ENCODE results near the gene WNT7B.

The WNT7B gene

DNA sequence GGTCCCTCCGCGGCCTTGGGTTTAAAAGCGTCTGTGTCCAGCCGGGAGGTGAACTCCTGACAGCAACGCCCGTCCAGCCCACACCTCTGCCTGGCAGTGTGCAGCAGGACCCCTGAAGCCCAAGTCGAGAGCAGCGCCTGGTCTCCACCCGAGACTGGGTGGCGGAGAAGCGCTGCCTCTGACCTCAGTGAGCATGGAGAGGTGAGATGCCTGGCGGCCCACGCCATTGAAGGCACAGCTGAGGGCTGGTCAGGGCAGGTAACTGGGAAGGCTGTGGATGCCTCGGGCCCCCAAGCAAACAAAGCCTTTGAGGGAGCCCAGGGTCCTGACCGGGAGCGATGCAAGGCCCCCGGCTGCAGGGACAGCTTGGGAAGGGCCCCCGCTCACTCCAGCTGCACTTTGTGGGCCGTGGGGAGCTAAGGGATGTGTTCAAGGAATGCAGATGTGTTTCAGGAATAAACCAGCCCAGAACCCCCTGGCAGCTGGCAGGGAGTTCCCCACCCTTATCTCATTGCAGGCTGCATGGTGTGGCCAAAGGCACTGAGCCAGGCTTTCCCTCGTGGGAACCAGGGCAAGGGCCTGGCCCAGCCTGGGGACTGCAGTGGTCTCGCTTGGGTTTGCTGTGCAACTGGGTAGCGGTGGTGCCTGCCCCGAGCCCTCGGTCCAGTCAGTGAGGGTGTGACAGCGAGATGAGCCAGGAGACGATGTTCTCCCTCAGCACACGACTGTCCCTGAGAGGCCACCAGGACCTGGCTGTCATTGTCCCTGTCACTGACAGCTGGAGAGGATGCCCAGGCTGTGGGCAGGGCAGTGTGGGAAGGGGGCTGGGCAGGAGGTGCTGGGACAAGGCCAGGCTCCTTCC is 92.5 kb downstream of the WNT7B start:
- DNase-seq: peak; percentile 13

DNA sequence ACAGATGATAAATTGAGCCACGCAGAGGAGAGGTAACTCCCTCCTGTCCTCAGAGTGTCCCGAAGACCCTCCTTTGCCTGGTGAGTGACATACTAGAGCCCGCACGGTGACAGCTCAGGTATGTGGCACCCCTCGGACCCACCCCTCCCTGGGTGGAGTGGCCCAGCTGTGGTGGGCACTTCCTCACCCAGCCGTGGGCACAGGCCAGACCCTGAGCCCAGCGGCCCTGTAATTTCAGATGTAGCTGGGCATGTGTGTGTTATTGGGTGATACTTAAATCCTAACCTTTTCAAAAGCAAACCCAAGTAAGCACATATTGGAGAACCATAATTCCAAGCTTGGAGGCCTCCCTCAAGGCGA is 93.2 kb downstream of the WNT7B start:
- DNase-seq: peak; percentile 18

DNA sequence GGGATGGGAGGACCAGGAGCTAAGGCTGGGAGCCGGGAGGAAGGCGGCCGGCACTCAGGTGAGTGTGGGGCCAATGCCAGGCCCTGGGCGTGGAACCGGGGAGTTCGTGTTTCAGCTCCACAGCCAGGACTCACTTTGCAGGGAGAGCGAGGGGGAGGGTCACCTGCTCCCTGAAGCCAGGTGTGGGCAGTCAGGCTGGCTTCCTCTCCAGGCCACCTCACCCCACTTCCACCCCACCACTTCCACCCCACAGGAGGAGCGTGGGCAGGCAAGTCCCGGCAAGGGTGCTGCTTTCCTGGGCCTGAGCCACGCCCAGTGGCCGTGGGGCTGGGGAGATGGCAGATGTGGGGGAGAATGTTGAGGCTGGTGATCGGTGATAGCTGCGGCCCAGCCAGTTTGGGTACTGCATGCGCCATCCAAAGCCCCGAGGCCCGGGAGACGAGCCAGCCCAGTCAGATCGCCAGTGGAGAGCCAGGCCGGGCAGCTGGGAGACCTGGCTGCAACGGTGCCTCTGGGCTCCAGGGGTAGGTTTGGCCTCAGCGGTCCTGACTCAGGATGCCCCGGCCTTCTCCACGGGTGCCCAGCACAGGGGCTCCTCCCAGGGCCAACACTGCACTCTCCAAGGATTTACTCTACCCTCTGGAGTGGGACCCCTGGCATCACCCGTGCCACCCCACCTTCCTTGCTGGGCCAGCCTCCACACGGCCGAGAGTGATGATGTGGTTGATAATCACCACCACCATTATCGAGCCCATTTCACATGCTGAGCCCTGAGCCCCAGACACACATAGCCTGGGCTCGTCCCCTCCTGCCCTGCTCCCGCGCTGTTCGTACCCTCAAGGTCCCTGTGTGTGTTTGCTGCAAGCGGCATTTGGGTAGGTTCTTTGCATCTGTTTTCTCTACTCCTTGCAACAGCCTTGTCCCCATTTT is 93.8 kb downstream of the WNT7B start:
- DNase-seq: peak; percentile 18

DNA sequence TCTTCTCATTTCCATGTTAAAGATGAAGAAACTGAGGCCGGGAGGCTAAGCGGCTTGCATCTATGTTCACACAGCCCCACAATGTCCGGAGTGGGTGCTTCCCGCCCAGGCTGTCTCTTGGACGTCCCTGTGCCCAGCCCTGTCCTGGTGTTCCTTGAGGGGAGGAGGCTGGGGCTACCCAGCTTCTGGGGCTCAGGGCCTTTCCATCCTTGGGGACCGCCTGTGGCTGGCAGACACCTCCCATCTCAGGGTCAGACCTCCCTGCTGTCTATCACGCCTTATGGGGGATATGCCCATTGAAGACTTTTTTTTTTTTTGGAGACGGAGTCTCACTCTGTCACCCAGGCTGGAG is 95.5 kb downstream of the WNT7B start:
- peak; percentile 13 for DNase-seq

DNA sequence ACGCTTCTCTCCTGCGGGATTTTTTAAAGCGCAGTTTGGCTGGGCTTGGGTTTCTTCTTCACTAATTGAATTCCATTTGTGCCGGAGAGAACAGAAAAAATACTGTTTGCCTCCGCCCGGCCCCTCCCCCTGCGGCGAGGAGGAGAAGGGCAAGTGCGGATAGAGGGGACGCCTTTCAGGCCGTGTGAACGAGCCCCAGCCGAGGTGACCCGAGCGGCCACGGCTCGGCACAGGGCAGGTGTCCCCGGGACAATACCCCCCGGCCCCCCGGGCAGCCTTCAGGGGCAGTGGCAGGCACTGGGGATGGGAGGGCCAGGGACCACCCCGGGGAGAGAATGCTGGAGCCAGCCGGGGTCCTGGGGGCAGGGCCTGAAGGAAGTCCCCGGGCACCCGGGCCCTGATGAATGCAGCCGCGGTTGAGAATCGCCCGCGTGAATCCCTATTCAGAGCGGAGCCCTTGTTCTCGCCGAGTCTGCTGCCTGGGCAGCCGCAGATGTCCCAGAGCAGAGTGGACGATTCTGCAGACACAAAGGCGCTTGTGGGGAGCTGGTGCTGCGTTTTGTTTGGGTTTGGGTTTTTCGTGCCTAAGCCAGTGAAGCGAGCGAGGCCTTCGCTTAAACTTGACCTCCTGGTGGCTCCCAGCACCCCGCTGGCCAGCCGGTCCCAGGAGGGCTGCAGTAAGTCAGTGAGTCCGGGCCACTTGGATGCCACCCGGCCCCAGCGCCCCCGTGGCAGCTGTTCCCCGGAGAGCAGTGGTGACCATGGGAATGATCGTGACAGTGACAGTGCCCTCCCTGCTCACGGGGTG is 96.0 kb downstream of the WNT7B start:
- peak; percentile 25 for DNase-seq

DNA sequence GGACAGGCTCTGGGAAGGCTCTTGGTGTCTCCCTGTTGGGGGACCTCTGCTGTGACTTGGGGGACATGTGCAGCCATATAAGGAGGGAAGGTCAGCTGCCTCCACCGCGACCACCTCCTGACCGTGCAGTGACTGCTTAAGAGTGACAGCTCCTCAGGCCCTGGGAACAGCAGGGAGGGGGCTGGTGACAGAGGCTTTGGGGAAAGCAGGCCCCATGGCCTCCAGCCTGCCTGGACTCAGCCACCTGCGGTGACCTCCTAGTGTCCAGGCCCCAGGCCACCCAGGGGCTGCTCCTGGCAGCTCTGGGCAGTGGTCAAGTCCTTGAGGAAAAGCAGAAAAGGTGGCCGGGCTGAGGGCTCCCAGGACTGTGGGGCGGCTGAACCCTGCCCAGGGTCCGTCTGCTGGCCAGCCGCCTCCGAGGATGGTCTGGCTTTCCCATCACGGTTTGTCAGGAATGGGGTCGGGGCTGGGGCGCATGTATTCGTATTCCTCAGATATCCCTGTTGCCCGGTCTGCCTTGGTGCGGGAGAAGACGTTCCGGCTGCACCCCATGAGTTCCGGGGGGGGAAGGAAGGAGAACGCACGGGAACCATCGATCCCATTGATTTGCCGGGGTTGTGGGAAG is 96.8 kb downstream of the WNT7B start:
- peak; percentile 15 for DNase-seq

DNA sequence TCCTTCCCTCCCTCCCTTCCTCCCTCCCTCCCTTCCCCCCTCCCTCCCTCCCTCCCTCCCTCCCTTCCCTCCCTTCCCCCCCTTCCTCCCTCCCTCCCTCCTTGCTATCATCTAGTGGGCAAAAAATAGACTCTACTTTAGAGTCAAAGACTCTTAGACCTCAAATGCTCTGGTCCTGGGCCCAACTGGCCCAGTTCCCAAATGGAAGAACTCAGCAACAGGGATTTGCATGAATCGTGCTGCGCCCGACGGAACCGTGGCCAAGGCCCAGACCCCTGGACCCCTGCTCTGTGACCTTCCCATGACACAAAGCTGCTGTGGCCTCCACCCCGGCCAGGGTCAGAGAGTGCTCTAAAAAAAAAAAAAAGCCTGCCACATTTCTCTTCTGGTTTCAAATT is 97.4 kb downstream of the WNT7B start:
- DNase-seq: peak; percentile 14

DNA sequence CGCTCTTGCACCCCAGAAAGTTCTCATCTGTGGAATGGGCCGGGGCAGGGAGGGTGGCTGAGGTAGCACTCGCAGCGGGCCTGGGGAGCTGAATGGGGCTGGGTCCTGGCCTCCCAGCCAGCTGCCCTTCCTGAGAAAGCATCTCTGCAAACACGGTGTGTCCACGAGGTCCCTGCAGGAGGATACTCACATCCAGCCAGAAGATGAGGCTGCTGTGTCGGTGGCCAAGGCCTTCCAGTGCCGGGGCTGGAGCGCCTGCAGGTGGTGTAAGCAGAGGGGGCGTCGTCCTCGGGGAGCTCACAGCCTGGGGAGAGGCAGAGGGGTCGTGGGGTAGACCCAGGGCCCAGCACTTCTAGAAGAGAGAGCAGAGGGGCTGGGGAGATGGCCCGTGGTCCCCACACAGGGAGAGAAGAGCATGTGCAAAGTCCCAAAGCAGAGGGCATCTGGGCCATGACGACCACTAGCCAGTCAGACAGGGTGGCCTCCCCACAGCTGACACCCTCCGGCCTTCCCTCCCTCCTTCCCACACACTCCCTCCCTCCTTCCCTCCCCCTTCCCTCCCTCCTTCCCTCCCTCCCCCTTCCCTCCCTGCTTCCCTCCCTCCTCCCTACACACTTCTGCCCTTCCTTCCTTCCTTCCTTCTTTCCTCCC is 97.9 kb downstream of the WNT7B start:
- peak; percentile 21 for DNase-seq

DNA sequence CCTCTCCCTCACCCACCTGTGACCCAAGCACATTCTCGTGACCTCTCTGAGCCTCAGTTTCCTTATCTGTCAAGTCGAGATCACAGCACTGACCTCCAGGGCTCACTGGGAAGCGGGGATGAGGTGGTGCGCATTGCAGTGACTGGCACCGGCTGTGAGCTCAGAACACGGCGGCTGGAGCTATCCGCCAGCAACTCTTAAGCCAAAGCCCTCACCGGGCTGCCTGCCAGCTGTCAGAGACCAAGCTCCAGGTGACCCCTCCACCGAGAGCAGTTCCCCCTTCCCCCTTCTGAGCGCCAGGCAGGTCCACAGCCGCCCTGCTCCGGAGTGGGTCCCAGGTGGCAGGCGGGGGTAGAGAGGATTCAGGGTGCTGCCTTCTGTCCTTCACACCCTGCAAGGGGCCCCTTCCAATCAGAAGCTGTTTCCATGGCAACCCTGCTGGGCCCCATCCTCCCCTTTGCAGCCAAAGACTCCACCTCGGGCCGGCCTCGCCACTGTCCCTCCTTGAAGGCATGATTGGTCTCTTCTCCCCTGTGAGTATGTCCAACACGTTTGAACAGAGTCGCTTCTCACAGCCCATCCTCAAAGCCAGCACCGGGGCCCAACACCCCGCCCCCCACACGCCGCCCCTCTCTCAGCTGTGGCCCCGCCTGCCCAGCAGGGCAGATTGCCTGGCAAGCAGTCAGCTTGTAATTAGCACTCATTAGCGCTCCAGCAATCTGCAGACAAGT is 98.7 kb downstream of the WNT7B start:
- peak; percentile 28 for DNase-seq

DNA sequence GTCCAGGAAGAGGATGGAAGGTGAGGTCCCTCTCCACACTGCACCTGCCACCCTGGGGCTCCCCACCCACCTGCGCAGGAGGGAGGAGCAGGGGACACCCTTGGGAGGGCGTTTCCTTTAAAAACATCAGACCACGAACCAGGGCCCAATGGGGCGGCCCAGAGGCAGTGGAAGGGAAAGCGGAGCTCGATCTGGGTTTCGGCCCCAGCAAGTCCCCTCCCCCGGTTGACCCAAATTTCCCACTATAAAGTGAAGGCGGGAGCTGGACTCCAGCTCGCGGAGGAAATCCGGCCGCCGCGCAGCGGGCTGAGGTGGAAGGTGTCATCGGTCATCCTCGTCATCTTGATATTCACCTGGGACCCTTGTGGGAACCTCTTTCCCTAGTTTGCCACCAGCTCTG is 99.3 kb downstream of the WNT7B start:
- peak; percentile 18 for DNase-seq

DNA sequence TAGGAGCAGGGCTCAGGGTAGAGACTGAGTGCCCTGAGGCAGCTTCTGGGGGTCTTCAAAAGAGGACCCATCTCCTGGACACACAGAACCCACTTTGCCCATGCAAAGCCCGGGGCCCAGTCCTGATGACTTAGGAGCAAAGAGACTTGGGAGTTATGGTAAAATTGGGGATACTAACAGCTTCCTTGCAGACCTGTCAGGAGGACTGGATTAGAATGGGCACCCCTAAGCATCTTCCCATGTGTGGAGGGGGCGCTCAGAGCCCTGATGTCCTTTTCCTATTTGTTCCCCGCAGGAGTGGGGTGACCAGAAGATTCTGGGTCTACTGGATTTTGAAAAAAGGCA is 100.0 kb downstream of the WNT7B start:
- no peak for DNase-seq

DNA sequence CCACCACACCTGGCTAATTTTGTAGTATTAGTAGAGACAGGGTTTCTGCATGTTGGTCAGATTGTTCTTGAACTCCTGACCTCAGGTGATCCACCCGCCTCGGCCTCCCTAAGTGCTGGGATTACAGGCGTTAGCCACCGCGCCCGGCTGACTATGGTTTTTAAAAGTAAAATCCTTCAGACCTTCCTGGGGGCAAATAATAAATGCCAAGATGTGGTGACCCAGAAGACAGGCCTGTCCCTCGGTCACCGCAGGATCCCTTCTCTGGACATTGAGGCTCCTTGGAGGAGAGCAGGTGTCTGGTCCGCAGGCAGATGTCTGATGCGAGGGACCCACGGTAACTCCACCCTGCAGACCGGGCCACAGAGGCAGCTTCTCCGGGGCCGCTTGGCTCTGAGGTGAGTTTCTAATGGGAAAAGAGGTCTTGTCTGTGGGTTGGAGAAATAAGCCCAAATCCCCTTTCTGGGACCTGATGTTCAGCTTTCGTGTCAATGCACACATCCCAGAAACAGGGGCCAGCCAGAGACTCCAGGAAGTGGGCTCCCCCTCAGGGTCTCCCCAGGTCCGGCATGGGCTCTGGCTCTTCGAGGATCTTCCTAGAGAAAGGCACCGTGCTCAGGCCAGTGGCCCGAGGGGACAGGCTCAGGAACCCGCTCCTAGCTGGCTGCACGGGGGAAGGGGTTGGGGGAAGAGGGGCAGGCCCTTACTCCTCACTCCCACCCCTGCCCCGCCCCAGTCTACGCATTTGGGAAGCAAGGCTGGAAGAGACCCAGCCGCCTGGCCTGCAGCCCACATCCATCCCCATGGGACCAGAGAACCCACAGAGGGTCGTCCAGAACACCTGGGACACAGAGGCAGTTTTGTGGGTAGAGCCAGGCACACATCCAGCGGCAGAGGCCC is 100.6 kb downstream of the WNT7B start:
- DNase-seq: peak; percentile 23

DNA sequence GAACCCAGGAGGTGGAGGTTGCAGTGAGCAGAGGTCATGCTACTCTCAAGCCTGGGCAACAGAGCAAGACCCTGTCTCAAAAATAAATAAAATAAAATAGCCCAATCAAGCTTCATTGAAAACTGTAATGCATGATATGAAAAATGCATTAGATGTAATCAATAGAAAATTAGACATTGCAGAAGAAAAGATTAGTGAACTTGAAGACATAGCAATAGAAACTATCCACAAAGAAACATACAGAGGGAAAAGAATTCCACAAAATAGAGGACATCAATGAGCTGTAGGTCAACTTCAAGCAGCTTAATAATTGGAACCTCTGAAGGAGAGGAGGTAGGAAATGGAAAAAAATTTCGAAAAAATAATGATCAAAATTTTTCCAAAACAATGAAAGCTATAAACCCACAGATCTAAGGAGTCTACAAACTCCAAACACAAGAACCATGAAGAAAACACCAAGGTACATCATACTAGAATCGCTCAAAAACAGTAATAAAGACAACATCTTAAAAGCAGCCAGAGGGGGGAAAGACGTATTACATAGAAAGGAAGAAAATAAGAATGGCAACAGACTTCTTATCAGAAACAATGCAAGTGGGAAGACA is 104.2 kb downstream of the WNT7B start:
- DNase-seq: no peak

DNA sequence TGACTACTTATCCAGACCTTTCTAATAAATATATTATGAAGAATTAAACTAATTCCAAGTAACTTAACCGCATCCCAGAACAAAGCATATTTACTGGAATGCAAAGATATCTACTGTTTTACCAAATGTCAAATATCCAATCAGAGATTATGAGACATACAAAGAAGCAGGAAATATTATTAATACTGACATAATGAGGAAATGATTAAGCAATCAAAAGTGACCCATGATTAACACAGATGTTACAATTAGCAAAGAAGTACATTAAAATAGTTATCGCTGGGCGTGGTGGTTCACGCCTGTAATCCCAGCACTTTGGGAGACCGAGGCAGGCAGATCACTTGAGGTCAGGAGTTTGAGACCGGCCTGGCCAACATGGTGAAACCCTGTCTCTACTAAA is 105.2 kb downstream of the WNT7B start:
- DNase-seq: no peak

Measured in femur (tissue), 1 donor.